ENCODE data around the gene EPB41L5.

DNA sequence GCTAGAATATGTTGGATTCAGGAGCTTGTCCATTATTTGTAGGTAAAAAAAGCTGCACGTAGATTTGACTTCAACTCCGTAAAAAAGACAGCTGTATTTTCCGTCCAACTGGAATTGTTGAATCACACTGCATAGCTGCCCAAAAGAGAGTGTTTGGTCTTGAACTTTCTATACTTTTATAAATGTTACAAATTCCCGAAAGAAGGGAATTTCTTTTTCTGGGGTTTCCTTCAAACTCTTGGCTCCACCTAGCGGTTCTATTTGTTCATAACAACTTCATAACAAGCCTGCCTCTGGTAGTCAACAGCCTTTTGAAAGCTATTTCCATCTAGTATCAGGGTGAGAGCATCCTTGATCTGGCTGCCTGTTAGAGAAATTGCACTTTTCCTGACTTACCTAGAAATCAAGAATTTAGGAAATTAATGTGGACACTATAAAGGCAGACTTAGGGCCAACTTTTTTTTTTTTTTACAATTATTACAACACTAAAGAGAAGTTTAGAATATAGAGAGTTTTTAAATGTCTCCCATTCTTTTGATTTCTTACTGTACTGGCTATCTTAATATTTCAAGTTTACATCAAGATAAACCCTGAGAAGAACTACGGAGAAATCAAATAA is 162.2 kb downstream of the EPB41L5 start:
- TF ChIP-seq, protein P1, sequence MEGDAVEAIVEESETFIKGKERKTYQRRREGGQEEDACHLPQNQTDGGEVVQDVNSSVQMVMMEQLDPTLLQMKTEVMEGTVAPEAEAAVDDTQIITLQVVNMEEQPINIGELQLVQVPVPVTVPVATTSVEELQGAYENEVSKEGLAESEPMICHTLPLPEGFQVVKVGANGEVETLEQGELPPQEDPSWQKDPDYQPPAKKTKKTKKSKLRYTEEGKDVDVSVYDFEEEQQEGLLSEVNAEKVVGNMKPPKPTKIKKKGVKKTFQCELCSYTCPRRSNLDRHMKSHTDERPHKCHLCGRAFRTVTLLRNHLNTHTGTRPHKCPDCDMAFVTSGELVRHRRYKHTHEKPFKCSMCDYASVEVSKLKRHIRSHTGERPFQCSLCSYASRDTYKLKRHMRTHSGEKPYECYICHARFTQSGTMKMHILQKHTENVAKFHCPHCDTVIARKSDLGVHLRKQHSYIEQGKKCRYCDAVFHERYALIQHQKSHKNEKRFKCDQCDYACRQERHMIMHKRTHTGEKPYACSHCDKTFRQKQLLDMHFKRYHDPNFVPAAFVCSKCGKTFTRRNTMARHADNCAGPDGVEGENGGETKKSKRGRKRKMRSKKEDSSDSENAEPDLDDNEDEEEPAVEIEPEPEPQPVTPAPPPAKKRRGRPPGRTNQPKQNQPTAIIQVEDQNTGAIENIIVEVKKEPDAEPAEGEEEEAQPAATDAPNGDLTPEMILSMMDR (IDR thresholded peaks at IDR 0.05; ENCODE audit: low read length) = peak; percentile 85
- no peak for TF ChIP-seq EZH2 (IDR thresholded peaks at IDR 0.05; ENCODE audit: borderline replicate concordance, low read length)
